Right atrium auricular region (tissue), 2 donors: ENCODE measurements around the gene TMEM86B. TPM values are rescaled to one million over a fixed set of nuclear protein-coding genes. Genes with fewer than 3 reads are reported as not detected.

Source experiments
- DNase-seq: peaks from one replicate; pipeline ENCODE4 v3.0.0-alpha.2; 2019; ENCODE audit warnings: low spot score
- H3K27ac ChIP-seq, 2 donors: fragments of 200-600 bp; sonication (generic); 1 replicate in 1 of 2; 2 replicates in 1 of 2; pipeline ENCODE4 v1.5.1; 2016 to 2019
- H3K27me3 ChIP-seq, 2 donors: fragments of 200-600 bp; sonication (generic); one replicate each; pipeline versions ENCODE4 v1.5.1 to v1.6.0; 2017 to 2019
- H3K36me3 ChIP-seq: fragments of 200-600 bp; sonication (generic); one replicate; pipeline ENCODE4 v1.5.1; 2016
- H3K4me1 ChIP-seq, 2 donors: fragments of 200-600 bp; sonication (generic); one replicate each; pipeline versions ENCODE4 v1.5.1 to v1.6.0; 2017 to 2019
- H3K4me3 ChIP-seq, 2 donors: fragments of 200-600 bp; sonication (generic); 1 replicate in 1 of 2; 2 replicates in 1 of 2; pipeline ENCODE4 v1.5.1; 2017 to 2019; ENCODE audit warnings: mild to moderate bottlenecking in 1 of 2, moderate library complexity in 1 of 2
- H3K9me3 ChIP-seq, 2 donors: fragments of 200-600 bp; sonication (generic); one replicate each; pipeline ENCODE4 v1.5.1; 2019
- CTCF ChIP-seq, 2 donors: fragments of 200-600 bp; sonication (generic); IDR thresholded peaks; one replicate each; pipeline ENCODE4 v1.5.1; 2019; ENCODE audit warnings: antibody characterized with exemption in 2 of 2
- total RNA-seq, 2 donors: library from RNA; depleted of rRNA; stranded (reverse); fragments of >200 nt; gene quantifications; one replicate each; pipeline ENCODE4 v1.1.0, GENCODE V29; 2016

The TMEM86B gene
- total RNA-seq, 2 donors from 2014 or later = 1.3 TPM; not detected in 1

- H3K36me3 ChIP-seq = peaks cover 33% of the 10 kb centered on the region
- H3K27me3 ChIP-seq = no peaks in the 10 kb centered on the region
- DNase-seq = no peak
- TF ChIP-seq CTCF (IDR thresholded peaks at IDR 0.05) = no peak
- no peaks in the 10 kb centered on the region for H3K9me3 ChIP-seq
- H3K4me1 ChIP-seq = peaks cover 0 to 23% of the 10 kb centered on the region in 2 donors
- H3K4me3 ChIP-seq = no peak overlapping the region
- no peak overlapping the region for H3K27ac ChIP-seq
Measured at GRCh38 chr19:55229789-55230182, 1.2 kb upstream of the TMEM86B start.

- DNase-seq = no peak
- no peaks in the 10 kb centered on the region for H3K9me3 ChIP-seq
- peak overlapping the region in 1 of 2 donors; percentile 60 for H3K27ac ChIP-seq
- H3K4me1 ChIP-seq = peaks cover 0 to 23% of the 10 kb centered on the region in 2 donors
- TF ChIP-seq CTCF (IDR thresholded peaks at IDR 0.05) = no peak
- no peaks in the 10 kb centered on the region for H3K27me3 ChIP-seq
- H3K36me3 ChIP-seq = peaks cover 33% of the 10 kb centered on the region
- H3K4me3 ChIP-seq = no peak overlapping the region
Measured at GRCh38 chr19:55229145-55229788, 704 bp upstream of the TMEM86B start.

GRCh38 chr19:55228015-55228391 lies 560 bp downstream of the TMEM86B start:
- no peak for TF ChIP-seq CTCF (IDR thresholded peaks at IDR 0.05)
- DNase-seq = no peak
- Histone ChIP-seq H3K36me3 (peaks cover 37% of the 10 kb centered on the region), H3K9me3 (no peaks in the 10 kb centered on the region), H3K4me1 (peaks cover 0 to 23% of the 10 kb centered on the region in 2 donors), H3K27me3 (no peaks in the 10 kb centered on the region), H3K4me3 (no peak overlapping the region), H3K27ac (peak overlapping the region; percentile 3 to 60)

GRCh38 chr19:55227241-55228014 lies 1.1 kb downstream of the TMEM86B start:
- H3K36me3 ChIP-seq = peaks cover 31% of the 10 kb centered on the region
- no peak for DNase-seq

GRCh38 chr19:55226788-55227187 lies 1.8 kb downstream of the TMEM86B start:
- H3K36me3 ChIP-seq = peaks cover 25% of the 10 kb centered on the region
- DNase-seq = no peak
- H3K9me3 ChIP-seq = no peaks in the 10 kb centered on the region
- H3K27ac ChIP-seq = no peak overlapping the region
- H3K27me3 ChIP-seq = no peaks in the 10 kb centered on the region
- no peak overlapping the region for H3K4me3 ChIP-seq
- H3K4me1 ChIP-seq = peaks cover 0 to 23% of the 10 kb centered on the region in 2 donors
- no peak for TF ChIP-seq CTCF (IDR thresholded peaks at IDR 0.05)

More at GRCh38 chr19:55227241-55228014, 1.1 kb downstream of the TMEM86B start:
- H3K27me3 ChIP-seq = no peaks in the 10 kb centered on the region
- no peak for TF ChIP-seq CTCF (IDR thresholded peaks at IDR 0.05)
- no peaks in the 10 kb centered on the region for H3K9me3 ChIP-seq
- H3K4me3 ChIP-seq = no peak overlapping the region
- no peak overlapping the region for H3K27ac ChIP-seq
- peaks cover 0 to 23% of the 10 kb centered on the region in 2 donors for H3K4me1 ChIP-seq
